ENCODE measurements around the gene P2RY14. TPM values are rescaled to one million over a fixed set of nuclear protein-coding genes. Genes with fewer than 3 reads are reported as not detected.
"Not testable (repeated sequence)": the region's sequence is repeated elsewhere in the genome, so short reads cannot be mapped to it uniquely, and the experiment has no call there.

P2RY14 gene
- total RNA-seq, 1 donor from 2014 or later = 2.9 TPM

- no peak for DNase-seq
These were observed 18.7 kb downstream of the P2RY14 start for GRCh38 chr3:151259664-151260063.

DNA sequence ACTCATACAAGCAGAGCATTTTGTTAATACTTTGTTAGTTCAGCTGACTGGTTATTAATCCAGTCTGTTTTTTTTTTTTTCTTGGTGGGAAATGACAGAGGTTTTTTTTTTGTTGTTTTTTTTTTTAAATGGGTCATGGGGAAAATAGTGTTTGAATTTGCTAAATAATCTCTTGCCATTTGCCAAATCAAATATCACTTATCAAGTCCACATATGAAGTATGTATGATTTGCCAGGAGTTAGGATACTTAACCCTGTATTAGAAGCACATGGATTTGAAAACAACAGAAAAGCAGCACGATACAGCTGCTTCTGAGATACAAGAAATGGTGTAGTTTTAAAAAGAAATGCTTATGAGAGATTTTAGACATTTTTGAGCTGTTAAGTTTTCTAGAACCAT is 21.6 kb downstream of the P2RY14 start:
- no peak for DNase-seq

DNA sequence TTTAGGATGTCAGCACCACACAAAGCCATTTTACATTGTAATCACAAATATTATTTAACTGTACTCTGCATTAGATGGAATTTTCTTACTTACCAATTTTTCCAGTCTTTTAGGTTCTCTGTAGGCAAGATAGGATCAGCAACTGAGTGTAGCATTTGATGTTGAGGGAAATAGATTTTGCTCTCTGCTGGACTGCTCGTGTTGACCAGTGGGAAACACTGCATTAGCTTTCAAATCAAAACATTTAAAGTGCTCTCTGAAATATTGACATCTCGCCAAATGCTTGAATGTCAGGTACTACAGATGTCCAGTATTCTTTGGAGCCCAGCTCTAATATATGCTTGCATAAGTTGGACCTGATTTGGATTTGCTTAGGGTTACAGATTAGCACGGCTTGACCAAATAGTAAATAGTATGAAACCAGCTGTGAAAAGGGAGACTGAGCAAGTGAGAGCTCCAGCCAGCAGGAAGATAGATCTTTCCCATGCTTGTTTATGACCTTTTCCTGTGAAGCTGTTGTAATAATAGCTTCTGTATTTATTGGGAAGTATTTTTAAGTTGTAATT is 29.5 kb downstream of the P2RY14 start:
- DNase-seq = peak; percentile 19

DNA sequence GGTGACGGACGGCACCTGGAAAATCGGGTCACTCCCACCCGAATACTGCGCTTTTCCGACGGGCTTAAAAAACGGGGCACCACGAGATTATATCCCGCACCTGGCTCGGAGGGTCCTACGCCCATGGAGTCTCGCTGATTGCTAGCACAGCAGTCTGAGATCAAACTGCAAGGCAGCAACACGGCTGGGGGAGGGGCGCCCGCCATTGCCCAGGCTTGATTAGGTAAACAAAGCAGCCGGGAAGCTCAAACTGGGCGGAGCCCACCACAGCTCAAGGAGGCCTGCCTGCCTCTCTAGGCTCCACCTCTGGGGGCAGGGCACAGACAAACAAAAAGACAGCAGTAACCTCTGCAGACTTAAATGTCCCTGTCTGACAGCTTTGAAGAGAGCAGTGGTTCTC is 36.3 kb downstream of the P2RY14 start:
- not testable (repeated sequence) for DNase-seq

DNA sequence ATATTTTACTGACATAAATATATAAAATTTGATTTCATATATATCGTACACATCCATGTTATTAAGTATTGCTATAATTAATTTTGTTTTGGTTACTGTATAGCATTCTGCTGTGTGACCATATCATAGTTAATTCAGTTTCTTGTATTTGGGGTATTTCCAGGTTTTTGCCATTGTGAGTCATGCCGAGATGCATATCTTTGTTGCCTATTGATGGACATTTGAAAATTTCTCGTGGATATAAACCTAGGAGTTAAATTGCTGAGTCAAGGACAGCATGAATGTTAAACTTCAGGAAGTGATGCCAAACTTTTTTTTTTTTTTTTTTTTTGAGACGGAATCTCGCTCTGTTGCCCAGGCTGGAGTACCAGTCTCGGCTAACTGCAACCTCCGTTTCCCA is 41.6 kb downstream of the P2RY14 start:
- no peak for DNase-seq

- no peak for DNase-seq
These were observed 42.0 kb downstream of the P2RY14 start for GRCh38 chr3:151236316-151236715.

GRCh38 chr3:151234825-151235224 is 43.5 kb downstream of the P2RY14 start:
- DNase-seq = no peak

DNA sequence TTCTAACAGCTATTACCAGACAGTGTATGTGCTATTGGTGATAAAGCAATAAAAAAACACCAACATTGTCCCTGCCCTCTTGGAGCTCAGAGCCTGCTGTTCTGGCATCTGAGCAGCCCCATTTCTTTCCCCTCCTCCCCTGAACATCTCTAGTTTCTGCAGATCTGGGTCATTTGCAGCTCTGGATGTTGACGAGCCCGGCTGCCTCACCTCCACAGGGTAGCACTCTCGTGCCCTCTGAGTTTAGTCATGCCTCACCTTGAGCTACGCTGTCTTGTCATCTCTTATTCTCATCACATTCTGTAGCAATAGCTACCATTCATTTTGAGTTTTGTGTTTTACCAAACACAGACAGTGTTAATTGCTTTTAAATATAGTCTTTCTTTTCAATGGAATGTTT is 45.4 kb downstream of the P2RY14 start:
- DNase-seq = no peak

DNA sequence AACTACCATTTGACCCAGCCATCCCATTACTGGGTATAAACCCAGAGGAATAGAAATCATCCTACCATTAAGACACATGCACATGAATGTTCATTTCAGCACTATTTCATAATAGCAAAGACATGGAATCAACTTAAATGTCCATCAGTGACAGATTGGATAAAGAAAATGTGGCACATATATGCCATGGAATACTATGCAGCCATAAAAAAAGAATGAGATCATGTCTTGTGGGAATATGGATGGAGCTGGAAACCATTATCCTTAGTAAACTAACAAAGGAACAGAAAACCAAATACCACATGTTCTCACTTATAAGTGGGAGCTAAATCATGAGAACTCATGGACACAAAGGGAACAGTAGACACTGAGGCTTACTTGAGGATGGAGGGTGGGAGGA is 45.9 kb downstream of the P2RY14 start:
- not testable (repeated sequence) for DNase-seq

GRCh38 chr3:151230646-151231045 is 47.7 kb downstream of the P2RY14 start:
- DNase-seq = no peak

GRCh38 chr3:151228666-151229040 is 49.7 kb downstream of the P2RY14 start:
- DNase-seq = peak; percentile 23

- peak; percentile 91 for DNase-seq
These were observed 50.3 kb downstream of the P2RY14 start for GRCh38 chr3:151227807-151228665.

DNA sequence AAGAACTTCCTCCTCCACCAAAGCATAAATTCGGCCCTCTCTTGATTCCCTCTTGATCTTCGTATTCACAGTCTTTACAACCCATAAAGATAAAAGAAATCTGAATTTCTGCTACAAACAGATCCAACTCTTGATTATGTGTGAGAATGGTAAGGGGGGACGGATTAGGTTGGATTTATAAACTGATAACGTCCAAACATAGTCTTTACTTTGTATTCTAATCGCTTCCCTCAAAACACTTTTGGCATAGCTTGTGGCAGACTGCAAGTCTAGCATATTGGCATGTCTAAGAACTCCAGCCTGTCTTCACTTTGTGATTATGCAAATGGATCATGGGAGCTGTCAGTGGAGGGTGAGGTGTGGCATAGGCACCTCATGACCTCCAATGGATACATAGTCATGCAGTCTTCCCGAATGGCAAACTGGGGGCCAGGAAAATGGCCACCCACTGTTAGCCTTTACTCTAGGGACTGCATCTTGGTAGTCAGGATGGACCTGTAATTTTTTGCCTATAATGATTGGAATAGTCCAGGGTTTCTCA is 51.0 kb downstream of the P2RY14 start:
- no peak for DNase-seq

GRCh38 chr3:151226825-151227224 is 51.5 kb downstream of the P2RY14 start:
- DNase-seq = no peak

GRCh38 chr3:151226088-151226563 is 52.2 kb downstream of the P2RY14 start:
- DNase-seq = no peak

- no peak for DNase-seq
These were observed 53.0 kb downstream of the P2RY14 start for GRCh38 chr3:151225040-151225975.

- no peak for DNase-seq
These were observed 54.0 kb downstream of the P2RY14 start for GRCh38 chr3:151224268-151224866.

DNA sequence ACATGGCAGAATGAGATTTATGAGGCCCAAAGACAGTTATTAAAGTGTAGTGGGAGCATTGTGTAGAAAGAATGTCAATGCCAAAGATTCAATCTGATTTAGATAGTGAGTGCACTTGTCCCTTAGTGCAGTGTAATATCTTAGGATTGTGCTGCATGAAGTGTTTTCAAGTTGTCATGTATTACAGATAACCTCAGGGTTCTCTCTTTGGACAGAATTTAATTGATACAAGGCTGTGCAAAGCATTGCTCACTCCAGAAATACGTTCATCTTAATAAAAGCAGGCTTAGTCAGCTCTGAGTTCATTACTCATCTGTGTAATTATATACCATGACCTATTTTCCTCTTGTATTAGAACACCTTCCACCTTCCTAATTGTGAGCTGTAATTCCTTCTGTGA is 59.3 kb downstream of the P2RY14 start:
- DNase-seq = no peak

- no peak for DNase-seq
These were observed 60.2 kb downstream of the P2RY14 start for GRCh38 chr3:151218136-151218535.

DNA sequence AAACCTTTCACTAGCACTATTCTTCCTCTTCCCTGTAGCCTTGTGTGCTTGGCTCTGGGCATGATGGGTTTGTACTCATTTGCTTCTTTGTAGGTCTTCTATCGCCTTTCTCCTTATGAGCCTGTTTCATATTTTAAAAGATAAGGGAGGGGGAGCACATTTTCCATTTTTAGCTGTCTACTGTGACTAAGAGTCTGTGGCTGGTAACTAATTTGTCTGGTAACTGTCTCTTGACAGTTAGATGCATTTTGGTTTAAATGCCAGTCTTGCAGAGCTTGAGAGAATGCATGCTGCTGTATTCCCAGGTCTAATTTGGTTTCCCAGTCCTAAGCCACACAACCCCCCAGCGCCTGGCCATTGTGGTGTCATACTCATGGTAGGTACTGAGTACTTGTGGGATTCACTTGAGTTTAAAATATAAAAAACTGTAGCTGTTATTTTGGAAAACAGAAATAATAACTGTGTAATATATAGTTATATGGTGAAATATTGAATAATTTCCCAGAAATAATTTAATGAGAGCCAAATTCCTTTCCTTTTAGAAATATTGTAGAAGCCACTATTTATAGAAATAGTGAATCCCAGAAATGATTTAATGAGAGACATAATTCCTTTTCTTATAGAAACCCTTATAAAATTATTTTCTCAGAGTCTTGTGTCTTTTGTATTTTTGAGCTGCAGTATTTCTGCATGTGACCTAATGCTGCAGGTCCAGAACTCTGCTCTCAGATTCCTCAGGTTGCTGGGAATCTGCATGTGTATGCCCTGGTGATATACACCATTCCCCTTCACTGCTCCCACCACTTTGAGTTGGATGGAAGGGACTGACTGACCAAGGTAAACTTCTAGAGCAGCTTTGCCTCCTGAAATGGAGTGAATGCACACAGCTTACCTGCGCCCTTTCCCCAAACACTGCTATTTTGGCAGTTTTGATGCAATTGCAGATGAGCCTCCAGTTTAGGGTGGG is 61.4 kb downstream of the P2RY14 start:
- DNase-seq = no peak

DNA sequence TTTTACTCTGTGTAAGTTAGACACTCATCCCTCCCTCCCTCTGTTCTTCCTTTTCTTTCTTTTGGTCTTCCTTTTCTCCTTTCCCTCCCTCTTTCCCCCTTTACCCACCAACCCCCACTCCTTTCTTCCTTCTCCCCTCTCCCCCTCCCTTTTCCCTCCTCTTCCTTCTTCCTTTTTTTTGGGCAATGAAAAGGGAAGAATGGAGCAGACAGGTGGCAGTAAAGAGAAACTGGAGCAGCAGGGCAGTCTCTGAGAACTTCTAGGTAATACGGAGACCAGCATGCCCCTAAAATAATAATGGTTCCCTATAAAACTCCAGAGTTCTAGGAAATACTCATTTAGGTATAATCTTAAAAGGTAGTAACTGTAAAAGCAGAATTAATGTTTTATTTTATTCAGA is 63.9 kb downstream of the P2RY14 start:
- no peak for DNase-seq
